ENCODE data around the gene DENND4C.
"Not testable (repeated sequence)": the region's sequence is repeated elsewhere in the genome, so short reads cannot be mapped to it uniquely, and the experiment has no call there.

Gene DENND4C

GRCh38 chr9:19224563-19224962 lies 5.9 kb upstream of the DENND4C start:
- DNase-seq (ENCODE audit: low read depth) = no peak

- no peak for DNase-seq (ENCODE audit: low read depth)
Observed at GRCh38 chr9:19229595-19230354, 718 bp upstream of the DENND4C start.

- DNase-seq (ENCODE audit: low read depth) = no peak
Observed at GRCh38 chr9:19231126-19231903, 822 bp downstream of the DENND4C start.

- no peak for DNase-seq (ENCODE audit: low read depth)
Observed at GRCh38 chr9:19231904-19232822, 1.7 kb downstream of the DENND4C start.

GRCh38 chr9:19232823-19233194 lies 2.3 kb downstream of the DENND4C start:
- DNase-seq (ENCODE audit: low read depth) = no peak

GRCh38 chr9:19233344-19233743 lies 2.9 kb downstream of the DENND4C start:
- no peak for DNase-seq (ENCODE audit: low read depth)

- DNase-seq (ENCODE audit: low read depth) = no peak
Observed at GRCh38 chr9:19239955-19240354, 9.5 kb downstream of the DENND4C start.

- no peak for DNase-seq (ENCODE audit: low read depth)
Observed at GRCh38 chr9:19241728-19242127, 11.2 kb downstream of the DENND4C start.

- no peak for DNase-seq (ENCODE audit: low read depth)
Observed at GRCh38 chr9:19243366-19244033, 13.0 kb downstream of the DENND4C start.

GRCh38 chr9:19246891-19247290 lies 16.4 kb downstream of the DENND4C start:
- no peak for DNase-seq (ENCODE audit: low read depth)

- DNase-seq (ENCODE audit: low read depth) = no peak
Observed at GRCh38 chr9:19247420-19247819, 16.9 kb downstream of the DENND4C start.

GRCh38 chr9:19250346-19250745 lies 19.9 kb downstream of the DENND4C start:
- DNase-seq (ENCODE audit: low read depth) = not testable (repeated sequence)

- DNase-seq (ENCODE audit: low read depth) = not testable (repeated sequence)
Observed at GRCh38 chr9:19251203-19251602, 20.7 kb downstream of the DENND4C start.

GRCh38 chr9:19251622-19252021 lies 21.1 kb downstream of the DENND4C start:
- not testable (repeated sequence) for DNase-seq (ENCODE audit: low read depth)

GRCh38 chr9:19252174-19252884 lies 21.8 kb downstream of the DENND4C start:
- no peak for DNase-seq (ENCODE audit: low read depth)

GRCh38 chr9:19252885-19253219 lies 22.4 kb downstream of the DENND4C start:
- no peak for DNase-seq (ENCODE audit: low read depth)

- DNase-seq (ENCODE audit: low read depth) = no peak
Observed at GRCh38 chr9:19255112-19255511, 24.6 kb downstream of the DENND4C start.

- no peak for DNase-seq (ENCODE audit: low read depth)
Observed at GRCh38 chr9:19255821-19256220, 25.3 kb downstream of the DENND4C start.

- DNase-seq (ENCODE audit: low read depth) = not testable (repeated sequence)
Observed at GRCh38 chr9:19259665-19260255, 29.3 kb downstream of the DENND4C start.

GRCh38 chr9:19265602-19266001 lies 35.1 kb downstream of the DENND4C start:
- not testable (repeated sequence) for DNase-seq (ENCODE audit: low read depth)
